Measurements from ENCODE around the gene TIGD2. TPM values are rescaled to one million over a fixed set of nuclear protein-coding genes. Genes with fewer than 3 reads are reported as not detected.
A peak's percentile ranks its signal among the peaks of the same experiment; 100 is the strongest.

The TIGD2 gene
- total RNA-seq, 4 donors from 2014 or later = 1.1 to 7.5 (median 6.6) TPM

DNA sequence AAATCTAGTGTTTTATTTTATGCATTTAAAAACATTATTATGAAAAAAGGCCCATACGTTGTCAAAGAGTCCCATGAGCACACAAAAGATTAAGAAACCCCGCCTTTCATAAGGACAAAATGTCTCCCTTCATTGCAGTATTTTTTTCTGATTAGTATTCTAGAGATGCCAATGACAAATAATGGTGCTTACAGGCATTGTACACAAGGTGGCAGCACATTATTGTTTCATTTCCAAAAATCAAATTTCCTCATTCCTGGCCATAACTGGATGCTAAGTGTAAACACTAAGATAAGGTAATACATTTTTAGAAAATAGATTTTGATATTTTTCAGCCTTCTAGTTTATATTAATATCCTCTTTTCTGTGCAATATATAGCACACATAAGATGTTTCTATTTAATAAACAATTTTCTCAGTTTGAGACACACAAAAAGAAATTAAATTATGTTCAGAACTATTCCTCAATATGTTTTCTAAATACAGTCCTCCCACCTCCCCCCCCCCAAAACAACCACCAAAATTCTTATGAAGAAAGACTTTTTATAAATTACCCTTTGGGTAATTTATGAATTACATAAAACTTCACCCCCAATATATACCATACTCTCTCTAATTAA, 47.7 kb downstream of the TIGD2 start:
- intact Hi-C loops (cut with DNase I; ENCODE audit: low total_unique reads) (no loop called here), in situ Hi-C loops (cut with MboI; ENCODE audit: low pct_ligation_motif_present in 1 of 4, low pct_unique_long_range_greater_than_20kb in 1 of 4, low sequenced_read_pairs in 3 of 4) (loop anchor here in 1 of 4 donors (25.0 kb wide), 1 partner anchor 753 kb away; no protein-coding TSS in a partner anchor)
- TF ChIP-seq, protein P1, sequence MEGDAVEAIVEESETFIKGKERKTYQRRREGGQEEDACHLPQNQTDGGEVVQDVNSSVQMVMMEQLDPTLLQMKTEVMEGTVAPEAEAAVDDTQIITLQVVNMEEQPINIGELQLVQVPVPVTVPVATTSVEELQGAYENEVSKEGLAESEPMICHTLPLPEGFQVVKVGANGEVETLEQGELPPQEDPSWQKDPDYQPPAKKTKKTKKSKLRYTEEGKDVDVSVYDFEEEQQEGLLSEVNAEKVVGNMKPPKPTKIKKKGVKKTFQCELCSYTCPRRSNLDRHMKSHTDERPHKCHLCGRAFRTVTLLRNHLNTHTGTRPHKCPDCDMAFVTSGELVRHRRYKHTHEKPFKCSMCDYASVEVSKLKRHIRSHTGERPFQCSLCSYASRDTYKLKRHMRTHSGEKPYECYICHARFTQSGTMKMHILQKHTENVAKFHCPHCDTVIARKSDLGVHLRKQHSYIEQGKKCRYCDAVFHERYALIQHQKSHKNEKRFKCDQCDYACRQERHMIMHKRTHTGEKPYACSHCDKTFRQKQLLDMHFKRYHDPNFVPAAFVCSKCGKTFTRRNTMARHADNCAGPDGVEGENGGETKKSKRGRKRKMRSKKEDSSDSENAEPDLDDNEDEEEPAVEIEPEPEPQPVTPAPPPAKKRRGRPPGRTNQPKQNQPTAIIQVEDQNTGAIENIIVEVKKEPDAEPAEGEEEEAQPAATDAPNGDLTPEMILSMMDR (IDR thresholded peaks at IDR 0.05) = peak; percentile 72 to 80 (median 74)
- TF ChIP-seq POLR2AphosphoS5 (IDR thresholded peaks at IDR 0.05) = no peak
- Histone ChIP-seq H3K36me3 (no peaks in the 10 kb centered on the region), H3K27me3 (no peaks in the 10 kb centered on the region), H3K4me3 (no peak overlapping the region), H3K9me3 (no peaks in the 10 kb centered on the region), H3K4me1 (no peaks in the 10 kb centered on the region), H3K27ac (no peak overlapping the region)
- DNase-seq = no peak
- WGBS, 2 donors (ENCODE audit: low coverage in 1 of 2) = 0 to 5% methylated on average over 2 of the region's 2 CpGs

DNA sequence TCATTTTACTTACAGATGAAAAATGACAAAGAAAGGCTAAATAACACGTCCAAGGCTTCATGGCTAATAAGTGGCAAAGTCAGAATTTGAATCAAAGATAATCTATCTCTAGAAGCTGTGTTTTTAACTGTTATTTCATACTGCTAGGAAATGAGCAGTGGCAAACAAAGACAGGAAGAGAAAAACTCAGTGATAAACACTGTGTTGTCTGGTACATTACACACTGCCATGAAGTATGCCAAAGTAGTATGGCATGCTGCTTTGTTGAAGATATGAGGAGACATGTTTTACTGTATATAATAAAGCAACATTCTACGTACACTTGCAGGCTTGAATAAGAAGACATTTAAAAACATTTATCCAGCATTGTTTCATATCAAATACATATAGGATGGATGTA, 49.5 kb downstream of the TIGD2 start:
- in situ Hi-C loops (cut with MboI; ENCODE audit: low pct_ligation_motif_present in 1 of 4, low pct_unique_long_range_greater_than_20kb in 1 of 4, low sequenced_read_pairs in 3 of 4) = loop anchor here in 1 of 4 donors (25.0 kb wide), 1 partner anchor 751 kb away; no protein-coding TSS in a partner anchor

DNA sequence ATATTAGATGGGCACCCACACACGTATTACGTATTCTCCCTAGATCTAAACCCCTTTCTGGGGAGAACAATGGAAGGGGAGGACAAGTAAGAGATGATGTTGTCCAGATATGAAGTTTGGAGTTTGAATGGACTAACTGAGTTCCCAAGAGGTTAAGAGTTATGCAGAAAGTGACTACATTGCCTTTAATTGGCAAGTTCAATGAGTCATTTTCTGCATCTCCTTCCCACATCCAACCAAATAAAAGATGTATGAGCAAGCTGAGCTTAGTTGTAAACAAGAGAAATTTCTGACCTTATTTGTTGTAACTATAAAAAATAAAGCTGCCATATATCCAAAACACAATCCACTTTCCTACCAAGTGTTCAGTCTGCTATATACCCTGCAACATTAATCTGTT, 50.5 kb downstream of the TIGD2 start:
- no peak overlapping the region for H3K27ac ChIP-seq
- intact Hi-C loops (cut with DNase I; ENCODE audit: low total_unique reads) (no loop called here), in situ Hi-C loops (cut with MboI; ENCODE audit: low pct_ligation_motif_present in 1 of 4, low pct_unique_long_range_greater_than_20kb in 1 of 4, low sequenced_read_pairs in 3 of 4) (loop anchor here in 1 of 4 donors (25.0 kb wide), 1 partner anchor 750 kb away; no protein-coding TSS in a partner anchor)
- no peaks in the 10 kb centered on the region for H3K27me3 ChIP-seq
- H3K4me3 ChIP-seq = no peak overlapping the region
- whole genome bisulfite sequencing, 2 donors (ENCODE audit: low coverage in 1 of 2) = 92 to 100% methylated on average over 1 to 2 of the region's 2 CpGs
- H3K4me1 ChIP-seq = no peaks in the 10 kb centered on the region
- no peak for TF ChIP-seq POLR2A (IDR thresholded peaks at IDR 0.05)
- TF ChIP-seq EP300 (IDR thresholded peaks at IDR 0.05; ENCODE audit: low read depth) = no peak
- TF ChIP-seq POLR2AphosphoS5 (IDR thresholded peaks at IDR 0.05) = no peak
- TF ChIP-seq, protein P1 (IDR thresholded peaks at IDR 0.05) = no peak
- DNase-seq = no peak
- no peaks in the 10 kb centered on the region for H3K36me3 ChIP-seq
- no peaks in the 10 kb centered on the region for H3K9me3 ChIP-seq

More for the DNA sequence above, 49.5 kb downstream of the TIGD2 start:
- Histone ChIP-seq H3K4me3 (no peak overlapping the region), H3K9me3 (no peaks in the 10 kb centered on the region), H3K27ac (no peak overlapping the region), H3K4me1 (no peaks in the 10 kb centered on the region), H3K27me3 (no peaks in the 10 kb centered on the region), H3K36me3 (no peaks in the 10 kb centered on the region)
- TF ChIP-seq POLR2A (IDR thresholded peaks at IDR 0.05) = no peak
- TF ChIP-seq EP300 (IDR thresholded peaks at IDR 0.05; ENCODE audit: low read depth) = no peak
- TF ChIP-seq, protein P1 (IDR thresholded peaks at IDR 0.05) = no peak
- no peak for TF ChIP-seq POLR2AphosphoS5 (IDR thresholded peaks at IDR 0.05)
- no peak for DNase-seq
- intact Hi-C loops (cut with DNase I; ENCODE audit: low total_unique reads) = no loop called here
- WGBS, 2 donors (ENCODE audit: low coverage in 1 of 2) = 75 to 77% methylated on average over 2 of the region's 2 CpGs

DNA sequence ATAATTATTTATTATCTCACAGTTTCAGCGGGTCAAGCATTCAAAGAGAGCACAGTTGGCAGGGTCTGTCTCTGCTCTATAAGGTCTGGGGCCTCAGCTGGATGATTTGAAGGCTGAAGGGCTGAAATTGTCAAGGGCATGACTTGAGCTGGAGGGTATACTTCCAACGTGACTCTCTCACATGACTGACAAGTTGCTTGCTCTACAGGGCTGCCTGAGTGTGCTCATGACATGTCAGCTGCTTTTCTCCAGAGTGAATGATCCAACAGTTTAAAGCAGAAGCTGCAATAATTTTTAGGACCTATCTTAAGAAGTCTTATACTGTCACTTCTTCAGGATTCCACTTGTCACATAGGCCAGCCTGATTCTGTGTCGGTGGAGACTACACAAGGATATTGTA, 51.2 kb downstream of the TIGD2 start:
- WGBS, 2 donors (ENCODE audit: low coverage in 1 of 2) = 74 to 75% methylated on average over 1 to 3 of the region's 3 CpGs
- no peak overlapping the region for H3K27ac ChIP-seq
- H3K27me3 ChIP-seq = no peaks in the 10 kb centered on the region
- no peak for DNase-seq
- H3K9me3 ChIP-seq = no peaks in the 10 kb centered on the region
- no peaks in the 10 kb centered on the region for H3K36me3 ChIP-seq
- intact Hi-C loops (cut with DNase I; ENCODE audit: low total_unique reads) = no loop called here
- H3K4me3 ChIP-seq = no peak overlapping the region
- H3K4me1 ChIP-seq = no peaks in the 10 kb centered on the region
- in situ Hi-C loops (cut with MboI; ENCODE audit: low pct_ligation_motif_present in 1 of 4, low pct_unique_long_range_greater_than_20kb in 1 of 4, low sequenced_read_pairs in 3 of 4) = loop anchor here in 1 of 4 donors (25.0 kb wide), 1 partner anchor 750 kb away; no protein-coding TSS in a partner anchor
- TF ChIP-seq EP300 (IDR thresholded peaks at IDR 0.05; ENCODE audit: low read depth) (no peak), POLR2A (IDR thresholded peaks at IDR 0.05) (no peak), POLR2AphosphoS5 (IDR thresholded peaks at IDR 0.05) (no peak)
- TF ChIP-seq, protein P1 (IDR thresholded peaks at IDR 0.05) = no peak

Measured in transverse colon (tissue), 4 donors.